NCI-H345 (cell line): Measurements from ENCODE around the gene OSTF1.

Experiments used
- DNase-seq: peaks from one replicate; lab custom pipeline; 2025; lab: John Stamatoyannopoulos, UW

Gene OSTF1

GRCh38 chr9:75085640-75086039 is 2.7 kb upstream of the OSTF1 start:
- no peak for DNase-seq

- no peak for DNase-seq
These were observed 1.6 kb upstream of the OSTF1 start for GRCh38 chr9:75086541-75087288.

- DNase-seq, result peak; percentile 28
These were observed 958 bp upstream of the OSTF1 start for GRCh38 chr9:75087289-75087823.

GRCh38 chr9:75088646-75089372 is 495 bp downstream of the OSTF1 start:
- DNase-seq, result peak; percentile 72

DNA sequence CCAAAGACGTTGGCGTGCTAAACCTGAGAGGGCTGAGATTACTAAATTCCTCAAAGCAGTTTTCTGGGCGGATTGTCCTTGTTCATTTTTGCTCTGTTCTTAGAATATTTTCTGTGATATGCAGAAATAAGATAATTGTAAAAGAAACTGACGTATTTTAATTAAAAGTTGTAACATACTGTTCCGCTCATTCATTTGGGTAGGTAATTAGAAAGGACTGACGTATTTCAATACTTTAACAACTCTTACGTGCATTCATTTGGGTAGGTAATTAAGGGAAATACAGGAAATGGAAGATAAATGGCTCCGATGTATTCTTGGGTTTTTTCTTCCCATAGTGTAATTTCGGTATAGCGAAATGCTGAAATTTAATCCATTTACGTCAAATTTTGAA is 1.1 kb downstream of the OSTF1 start:
- no peak for DNase-seq

GRCh38 chr9:75090579-75090978 is 2.3 kb downstream of the OSTF1 start:
- DNase-seq, result no peak

- no peak for DNase-seq
These were observed 4.5 kb downstream of the OSTF1 start for GRCh38 chr9:75092766-75093165.

GRCh38 chr9:75096796-75097195 is 8.5 kb downstream of the OSTF1 start:
- DNase-seq, result no peak

DNA sequence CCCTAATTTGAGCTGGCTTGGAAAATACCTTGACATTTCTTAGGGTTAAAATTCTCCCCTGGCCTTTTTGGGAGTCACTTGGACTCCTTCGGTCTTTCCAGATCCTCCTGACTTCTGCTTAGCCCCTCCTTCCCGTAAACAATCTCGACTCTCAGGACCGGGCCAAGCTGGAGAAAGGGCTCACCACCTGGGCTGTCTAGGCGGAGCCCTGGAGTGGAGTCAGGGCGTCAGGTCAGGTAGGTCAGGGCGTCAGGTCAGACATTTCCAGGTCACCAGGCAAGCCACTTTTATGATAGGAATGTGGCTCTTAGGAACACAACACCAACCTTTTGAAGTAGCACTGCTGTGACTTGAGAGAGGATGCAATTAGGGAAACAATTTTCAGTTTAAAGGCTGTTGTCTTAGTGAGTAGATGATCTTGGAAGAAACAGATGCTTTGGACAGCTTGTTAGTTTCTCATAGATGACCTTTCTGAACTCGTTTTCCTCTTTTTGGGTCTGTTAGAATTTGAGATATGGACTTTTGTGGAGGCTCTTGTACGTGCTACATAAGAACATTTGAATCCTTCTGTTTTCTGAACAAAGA is 12.8 kb downstream of the OSTF1 start:
- DNase-seq, result no peak

- DNase-seq, result no peak
These were observed 14.0 kb downstream of the OSTF1 start for GRCh38 chr9:75102177-75102790.

GRCh38 chr9:75104607-75105006 is 16.3 kb downstream of the OSTF1 start:
- DNase-seq, result no peak

DNA sequence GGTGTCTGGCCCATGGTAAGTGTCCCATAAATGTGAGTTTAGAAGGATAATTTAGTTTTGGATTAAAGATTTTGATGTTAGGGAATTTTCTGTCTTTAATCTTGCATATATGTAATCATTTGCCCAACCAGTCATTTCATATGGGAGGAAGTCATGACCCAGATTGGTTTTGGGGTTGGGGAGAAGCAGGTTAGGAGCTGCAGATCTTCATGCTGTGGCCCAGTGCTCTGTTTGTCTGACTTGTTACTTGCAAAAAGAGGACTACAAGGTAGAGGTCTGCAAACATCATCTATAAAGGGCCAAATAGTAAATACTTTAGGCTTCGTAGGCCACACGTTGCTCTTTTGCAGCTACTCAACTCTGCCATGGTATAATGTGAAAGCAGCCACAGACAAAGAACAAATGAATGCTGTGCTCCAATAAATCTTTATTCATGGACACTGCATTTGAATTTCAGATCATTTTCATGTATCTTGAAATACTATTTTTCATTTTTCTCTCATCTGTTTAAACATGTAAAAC is 16.8 kb downstream of the OSTF1 start:
- DNase-seq, result no peak

DNA sequence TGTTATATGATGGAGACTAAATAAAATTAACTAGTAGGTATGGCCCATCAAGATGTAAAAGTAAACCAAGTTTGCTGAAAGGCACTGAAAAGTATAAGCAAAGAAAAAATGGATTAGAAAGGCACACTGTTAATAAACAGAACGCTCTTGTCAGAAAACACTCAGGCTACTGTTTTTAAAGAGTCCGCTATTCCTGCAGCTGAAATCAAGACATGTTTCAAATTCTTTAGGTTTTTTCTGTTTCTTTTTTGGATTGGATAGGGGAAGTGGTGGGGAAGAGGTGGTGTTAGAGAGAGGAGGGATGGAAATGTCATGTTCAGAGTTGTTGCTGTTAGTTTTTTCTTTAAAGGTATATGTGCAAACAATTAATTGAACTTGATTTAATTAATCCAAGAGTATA is 17.5 kb downstream of the OSTF1 start:
- no peak for DNase-seq

DNA sequence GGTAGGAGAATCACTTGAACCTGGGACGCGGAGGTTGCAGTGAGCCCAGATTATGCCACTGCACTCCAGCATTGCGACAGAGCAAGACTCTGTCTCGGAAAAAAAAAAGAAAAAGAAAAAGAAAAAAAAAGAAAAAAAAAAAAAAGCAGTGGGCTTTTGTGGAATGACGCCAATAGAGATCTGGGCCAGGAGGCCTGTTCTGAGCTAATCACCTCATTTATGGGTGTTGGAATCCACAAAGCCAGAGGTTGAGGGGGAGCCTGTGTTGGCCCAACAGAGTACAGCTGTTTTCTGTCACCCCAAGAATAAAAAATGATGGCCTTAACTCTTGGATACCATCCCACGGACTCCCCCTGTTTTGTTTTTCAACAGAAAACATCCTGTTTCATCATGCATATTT is 18.5 kb downstream of the OSTF1 start:
- no peak for DNase-seq

DNA sequence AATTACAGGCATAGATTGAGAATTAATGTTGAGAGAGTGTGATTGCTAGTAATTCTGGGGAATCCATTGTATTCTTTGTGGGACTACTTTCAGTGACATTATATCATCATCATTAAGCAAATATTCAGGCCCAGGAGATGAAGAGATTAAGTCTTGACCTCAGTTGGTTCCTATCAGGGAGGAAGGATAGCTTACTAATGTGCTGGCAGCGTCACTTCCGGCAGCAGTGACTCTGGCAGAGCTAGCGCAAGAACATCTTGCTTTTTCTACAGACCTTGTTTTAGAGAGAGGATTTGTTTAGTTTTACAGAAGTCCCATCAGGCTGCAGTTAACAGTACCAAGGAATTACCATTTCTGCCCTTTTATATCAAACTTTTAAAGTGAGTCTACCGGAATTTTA is 20.3 kb downstream of the OSTF1 start:
- DNase-seq, result no peak

DNA sequence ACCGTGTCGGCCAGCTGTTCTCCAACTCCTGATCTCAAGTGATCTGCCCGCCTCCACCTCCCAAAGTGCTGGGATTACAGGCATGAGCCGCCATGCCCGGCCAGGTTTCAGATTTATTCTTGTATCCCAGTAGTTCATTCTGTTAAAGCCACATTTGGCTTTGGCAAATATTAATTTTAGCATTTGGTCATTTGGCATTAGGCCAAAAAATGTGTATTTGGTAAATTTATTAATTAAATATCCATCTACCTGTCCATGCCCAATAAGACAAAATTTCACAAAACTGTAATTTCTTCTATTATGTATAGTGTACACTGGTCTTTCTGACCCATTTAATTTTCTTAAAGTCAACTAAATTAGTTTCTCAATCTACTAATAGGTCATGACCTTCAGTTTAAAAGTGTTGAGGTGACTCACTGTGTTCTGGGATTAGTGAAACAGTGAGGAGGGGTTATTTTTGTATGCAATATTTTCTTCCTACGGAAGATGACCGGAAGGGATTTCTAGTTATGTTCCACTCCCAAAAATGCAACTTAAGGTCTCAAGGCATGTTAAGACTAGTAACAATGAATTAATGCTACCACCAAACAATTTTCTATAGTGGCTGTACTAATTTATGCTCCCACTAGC is 21.0 kb downstream of the OSTF1 start:
- no peak for DNase-seq

DNA sequence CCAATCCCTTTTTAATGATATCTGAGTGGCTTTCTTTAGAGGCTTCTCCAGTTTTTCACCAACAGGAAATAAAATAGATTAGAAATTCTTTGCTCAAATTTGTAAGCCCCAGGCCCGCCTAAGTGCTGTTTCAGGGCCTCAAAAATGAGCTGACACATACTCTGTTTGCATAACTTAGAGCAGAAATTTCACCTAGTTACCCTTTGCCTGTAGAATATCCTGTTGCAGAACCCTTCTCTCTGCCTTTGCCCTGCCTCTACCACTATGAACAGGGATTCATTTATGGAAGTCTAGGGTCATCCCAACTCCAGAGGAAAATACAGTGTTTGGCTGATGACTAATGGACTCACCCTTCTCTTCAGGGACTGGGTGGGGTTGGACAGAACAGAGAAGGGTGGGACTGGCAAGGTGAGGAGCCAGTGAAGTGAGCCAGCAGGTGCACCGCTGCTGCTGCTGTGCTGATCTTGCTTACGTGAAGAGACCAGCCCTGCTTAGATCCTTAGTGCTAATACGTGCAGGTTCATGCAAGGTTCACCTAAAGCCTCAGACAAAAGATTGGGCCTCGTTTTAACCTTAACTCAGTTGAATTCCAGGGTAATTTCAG is 22.8 kb downstream of the OSTF1 start:
- DNase-seq, result peak; percentile 37

DNA sequence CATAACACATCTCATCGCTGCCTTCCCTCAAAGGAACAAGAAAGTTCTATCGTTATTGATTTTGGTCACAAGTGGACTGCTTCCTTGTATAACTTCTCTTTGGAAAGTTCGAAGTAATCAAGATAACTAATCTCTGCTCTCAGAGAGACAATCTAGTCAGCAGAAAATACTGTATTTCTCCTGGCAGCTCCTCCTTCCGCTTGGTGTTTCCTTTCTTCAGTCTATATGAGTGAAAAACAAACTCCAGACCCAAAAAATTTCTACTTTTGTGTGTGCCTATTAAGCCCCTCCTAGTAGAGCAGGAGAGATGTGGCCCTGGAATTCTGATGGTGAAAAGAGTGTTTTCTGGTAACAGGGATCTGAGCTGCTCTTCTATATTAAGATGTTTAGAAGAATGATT is 24.5 kb downstream of the OSTF1 start:
- no peak for DNase-seq

- no peak for DNase-seq
These were observed 28.0 kb downstream of the OSTF1 start for GRCh38 chr9:75116306-75116705.

GRCh38 chr9:75117564-75117963 is 29.2 kb downstream of the OSTF1 start:
- DNase-seq, result no peak

- no peak for DNase-seq
These were observed 32.4 kb downstream of the OSTF1 start for GRCh38 chr9:75120686-75121085.
